ENCODE data around the gene NKG7. TPM values are rescaled to one million over a fixed set of nuclear protein-coding genes. Genes with fewer than 3 reads are reported as not detected.

The NKG7 gene
- total and polyA plus RNA-seq, 7 donors, result 1.2 to 14.5 (median 3.1) TPM; not detected in 3

- H3K27me3 ChIP-seq, result no peaks in the 10 kb centered on the region
- WGBS, 2 donors, result 96 to 97% methylated on average over 16 of the region's 16 CpGs
- H3K9me3 ChIP-seq, result no peaks in the 10 kb centered on the region
- no peak overlapping the region for H3K4me3 ChIP-seq
- no peak overlapping the region for H3K27ac ChIP-seq
- no peak for DNase-seq
- TF ChIP-seq EP300 (IDR thresholded peaks at IDR 0.05), result no peak
- TF ChIP-seq CTCF (IDR thresholded peaks at IDR 0.05), result no peak
- no peak for TF ChIP-seq POLR2A (IDR thresholded peaks at IDR 0.05)
- no peak for TF ChIP-seq POLR2AphosphoS5 (IDR thresholded peaks at IDR 0.05)
- intact Hi-C loops (cut with DNase I), result no loop called here
- no peaks in the 10 kb centered on the region for H3K4me1 ChIP-seq
- H3K36me3 ChIP-seq, result peaks cover 0 to 38% (median 8%) of the 10 kb centered on the region in 4 donors
Observed at GRCh38 chr19:51352783-51353360, 19.6 kb downstream of the NKG7 start.

- no peak for DNase-seq
- intact Hi-C loops (cut with DNase I), result no loop called here
- Histone ChIP-seq H3K27me3 (no peaks in the 10 kb centered on the region), H3K27ac (no peak overlapping the region), H3K36me3 (peaks cover 0 to 48% (median 11%) of the 10 kb centered on the region in 4 donors), H3K4me3 (no peak overlapping the region), H3K4me1 (no peaks in the 10 kb centered on the region), H3K9me3 (no peaks in the 10 kb centered on the region)
- TF ChIP-seq POLR2A (IDR thresholded peaks at IDR 0.05) (no peak), CTCF (IDR thresholded peaks at IDR 0.05) (no peak), EP300 (IDR thresholded peaks at IDR 0.05) (no peak), POLR2AphosphoS5 (IDR thresholded peaks at IDR 0.05) (no peak)
- WGBS, 2 donors, result 92 to 97% methylated on average over 11 of the region's 11 CpGs
Observed at GRCh38 chr19:51351266-51351990, 21.0 kb downstream of the NKG7 start.

GRCh38 chr19:51347209-51347928, 25.1 kb downstream of the NKG7 start:
- H3K4me1 ChIP-seq, result no peaks in the 10 kb centered on the region
- H3K4me3 ChIP-seq, result no peak overlapping the region
- H3K27me3 ChIP-seq, result no peaks in the 10 kb centered on the region
- intact Hi-C loops (cut with DNase I), result no loop called here
- H3K36me3 ChIP-seq, result peaks cover 0 to 60% (median 13%) of the 10 kb centered on the region in 4 donors
- WGBS, 2 donors, result 75 to 89% methylated on average over 10 of the region's 10 CpGs
- TF ChIP-seq EP300 (IDR thresholded peaks at IDR 0.05) (no peak), CTCF (IDR thresholded peaks at IDR 0.05) (no peak), POLR2AphosphoS5 (IDR thresholded peaks at IDR 0.05) (no peak), POLR2A (IDR thresholded peaks at IDR 0.05) (no peak)
- no peak overlapping the region for H3K27ac ChIP-seq
- no peak for DNase-seq
- H3K9me3 ChIP-seq, result no peaks in the 10 kb centered on the region

- TF ChIP-seq POLR2AphosphoS5 (IDR thresholded peaks at IDR 0.05) (no peak), EP300 (IDR thresholded peaks at IDR 0.05) (no peak), POLR2A (IDR thresholded peaks at IDR 0.05) (no peak)
- intact Hi-C loops (cut with DNase I), result no loop called here
- no peak overlapping the region for H3K27ac ChIP-seq
- 93 to 97% methylated on average over 17 of the region's 17 CpGs for WGBS, 2 donors
- peaks cover 0 to 56% (median 10%) of the 10 kb centered on the region in 4 donors for H3K36me3 ChIP-seq
- no peaks in the 10 kb centered on the region for H3K27me3 ChIP-seq
- no peak for DNase-seq
- no peaks in the 10 kb centered on the region for H3K9me3 ChIP-seq
- H3K4me1 ChIP-seq, result no peaks in the 10 kb centered on the region
- H3K4me3 ChIP-seq, result no peak overlapping the region
Observed at GRCh38 chr19:51346742-51347141, 25.7 kb downstream of the NKG7 start.

GRCh38 chr19:51345076-51345620, 27.3 kb downstream of the NKG7 start:
- Histone ChIP-seq H3K9me3 (no peaks in the 10 kb centered on the region), H3K4me3 (no peak overlapping the region), H3K4me1 (peaks cover 0 to 9% (median 5%) of the 10 kb centered on the region in 4 donors), H3K27ac (no peak overlapping the region), H3K36me3 (peaks cover 0 to 40% (median 8%) of the 10 kb centered on the region in 4 donors), H3K27me3 (no peaks in the 10 kb centered on the region)
- DNase-seq, result no peak
- 97% methylated on average over 9 of the region's 9 CpGs for WGBS, 2 donors
- intact Hi-C loops (cut with DNase I), result no loop called here
- TF ChIP-seq POLR2A (IDR thresholded peaks at IDR 0.05), result no peak
- no peak for TF ChIP-seq EP300 (IDR thresholded peaks at IDR 0.05)
- TF ChIP-seq POLR2AphosphoS5 (IDR thresholded peaks at IDR 0.05), result no peak
- TF ChIP-seq CTCF (IDR thresholded peaks at IDR 0.05), result no peak
